Peyer's patch (tissue), 4 donors: ENCODE measurements around the gene AKAP13. TPM values are rescaled to one million over a fixed set of nuclear protein-coding genes. Genes with fewer than 3 reads are reported as not detected.
"Not testable (repeated sequence)": the region's sequence is repeated elsewhere in the genome, so short reads cannot be mapped to it uniquely, and the experiment has no call there.

Experiments
- DNase-seq, 3 donors: peaks; one replicate each; pipeline ENCODE4 v3.0.0-alpha.2; 2017 to 2019
- H3K27ac ChIP-seq, 4 donors: fragments of 200-600 bp; sonication (generic); one replicate each; pipeline ENCODE4 v1.5.1; 2016 to 2019
- H3K27me3 ChIP-seq, 2 donors: fragments of 200-600 bp; sonication (generic); one replicate each; pipeline ENCODE4 v1.5.1; 2019
- H3K36me3 ChIP-seq, 3 donors: fragments of 200-600 bp; sonication (generic); one replicate each; pipeline ENCODE4 v1.5.1; 2016 to 2019
- H3K4me1 ChIP-seq, 4 donors: fragments of 200-600 bp; sonication (generic); one replicate each; pipeline ENCODE4 v1.5.1; 2016 to 2019
- H3K4me3 ChIP-seq, 4 donors: fragments of 200-600 bp; sonication (generic); 1 replicate in 3 of 4; 2 replicates in 1 of 4; pipeline ENCODE4 v1.5.1; 2016 to 2019; ENCODE audit warnings: mild to moderate bottlenecking in 1 of 4
- H3K9me3 ChIP-seq, 4 donors: fragments of 200-600 bp; sonication (generic); one replicate each; pipeline ENCODE4 v1.5.1; 2016 to 2019; ENCODE audit warnings: mild to moderate bottlenecking in 1 of 4
- POLR2A ChIP-seq, 2 donors: fragments of 450-650 bp; IDR thresholded peaks; one replicate each; pipeline ENCODE4 v1.5.1; 2017; ENCODE audit warnings: antibody characterized with exemption in 2 of 2, mild to moderate bottlenecking in 2 of 2, moderate library complexity in 2 of 2
- total RNA-seq, 4 donors: library from RNA; depleted of rRNA; stranded (reverse); fragments of >200 nt; gene quantifications; one replicate each; pipeline ENCODE4 v1.1.0, GENCODE V29; 2016
- TF ChIP-seq, protein P1 (sequence below), 6 experiments: fragments of 450-650 bp in 4 of 6; fragments of 200-600 bp in 2 of 6; sonication (generic) in 1 of 6; IDR thresholded peaks; one replicate each; pipeline ENCODE4 v1.5.1; 2017 to 2019; ENCODE audit warnings: antibody characterized with exemption in 6 of 6, mild to moderate bottlenecking in 3 of 6, moderate library complexity in 1 of 6

The AKAP13 gene
- total RNA-seq, 4 donors from 2014 or later, result 166 to 742 (median 242) TPM

DNA sequence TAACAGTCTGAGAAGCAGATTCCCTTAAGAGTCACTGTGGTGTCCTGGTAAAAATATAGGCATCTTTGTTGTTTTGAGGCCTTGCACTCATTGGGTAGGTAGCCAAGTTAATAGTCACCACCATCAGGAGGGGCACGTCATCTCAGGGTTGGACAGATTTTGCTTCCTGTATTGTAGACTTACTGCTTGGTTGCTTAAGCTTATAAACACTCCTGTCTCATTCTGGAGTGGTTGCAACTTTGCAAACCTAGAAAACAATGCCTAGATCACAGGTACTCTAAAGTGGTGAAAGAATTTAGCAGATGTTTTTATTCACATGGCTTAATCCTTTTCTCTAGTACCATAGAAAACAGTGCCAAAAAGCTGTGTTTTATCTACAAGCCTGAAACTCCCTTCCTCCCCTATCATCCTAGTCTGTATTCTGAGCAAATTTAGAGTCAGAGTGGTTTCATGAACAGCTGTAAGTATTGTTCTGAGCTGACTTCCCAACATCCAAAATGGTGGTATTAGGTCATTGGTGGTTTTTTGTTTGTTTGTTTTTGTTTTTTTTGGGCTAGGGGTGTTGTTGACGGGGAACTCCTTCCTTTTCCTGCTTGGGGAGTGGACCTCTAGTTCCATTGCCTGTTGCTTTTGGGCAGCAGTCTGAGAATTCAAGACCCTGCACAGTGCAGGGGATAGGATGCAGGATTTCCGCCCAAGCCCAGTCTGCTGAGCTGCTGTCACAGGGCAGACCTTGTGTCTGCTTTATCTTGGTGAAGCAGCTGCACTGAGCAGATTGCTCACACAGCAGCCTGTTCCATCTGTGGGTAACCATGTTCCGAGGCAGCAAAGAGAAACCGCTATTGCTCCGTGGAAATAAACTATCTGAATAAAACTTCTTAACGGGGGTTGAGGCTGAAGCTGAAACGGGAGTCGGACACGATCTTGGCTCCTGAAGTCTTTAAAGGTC lies 202.0 kb downstream of the AKAP13 start:
- peak; percentile 24 to 46 for TF ChIP-seq POLR2A (IDR thresholded peaks at IDR 0.05)
- TF ChIP-seq, protein P1, sequence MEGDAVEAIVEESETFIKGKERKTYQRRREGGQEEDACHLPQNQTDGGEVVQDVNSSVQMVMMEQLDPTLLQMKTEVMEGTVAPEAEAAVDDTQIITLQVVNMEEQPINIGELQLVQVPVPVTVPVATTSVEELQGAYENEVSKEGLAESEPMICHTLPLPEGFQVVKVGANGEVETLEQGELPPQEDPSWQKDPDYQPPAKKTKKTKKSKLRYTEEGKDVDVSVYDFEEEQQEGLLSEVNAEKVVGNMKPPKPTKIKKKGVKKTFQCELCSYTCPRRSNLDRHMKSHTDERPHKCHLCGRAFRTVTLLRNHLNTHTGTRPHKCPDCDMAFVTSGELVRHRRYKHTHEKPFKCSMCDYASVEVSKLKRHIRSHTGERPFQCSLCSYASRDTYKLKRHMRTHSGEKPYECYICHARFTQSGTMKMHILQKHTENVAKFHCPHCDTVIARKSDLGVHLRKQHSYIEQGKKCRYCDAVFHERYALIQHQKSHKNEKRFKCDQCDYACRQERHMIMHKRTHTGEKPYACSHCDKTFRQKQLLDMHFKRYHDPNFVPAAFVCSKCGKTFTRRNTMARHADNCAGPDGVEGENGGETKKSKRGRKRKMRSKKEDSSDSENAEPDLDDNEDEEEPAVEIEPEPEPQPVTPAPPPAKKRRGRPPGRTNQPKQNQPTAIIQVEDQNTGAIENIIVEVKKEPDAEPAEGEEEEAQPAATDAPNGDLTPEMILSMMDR (IDR thresholded peaks at IDR 0.05), result no peak
- no peaks in the 10 kb centered on the region for H3K27me3 ChIP-seq
- peak overlapping the region; percentile 28 to 56 (median 42) for H3K4me3 ChIP-seq
- H3K27ac ChIP-seq, result peak overlapping the region; percentile 79 to 90 (median 88)
- H3K9me3 ChIP-seq, result no peaks in the 10 kb centered on the region
- DNase-seq, result peak; percentile 61 to 92 (median 79)
- peaks cover 0 to 26% (median 21%) of the 10 kb centered on the region in 4 donors for H3K4me1 ChIP-seq
- peaks cover 0 to 6% (median 0%) of the 10 kb centered on the region in 3 donors for H3K36me3 ChIP-seq

GRCh38 chr15:85583442-85583841 lies 203.0 kb downstream of the AKAP13 start:
- peak overlapping the region; percentile 28 to 56 (median 42) for H3K4me3 ChIP-seq
- peak overlapping the region; percentile 79 to 90 (median 88) for H3K27ac ChIP-seq
- peaks cover 0 to 12% (median 0%) of the 10 kb centered on the region in 3 donors for H3K36me3 ChIP-seq
- no peaks in the 10 kb centered on the region for H3K9me3 ChIP-seq
- TF ChIP-seq, protein P1 (IDR thresholded peaks at IDR 0.05), result no peak
- no peaks in the 10 kb centered on the region for H3K27me3 ChIP-seq
- peak in 1 of 3 donors; percentile 25 for DNase-seq
- H3K4me1 ChIP-seq, result peaks cover 0 to 29% (median 24%) of the 10 kb centered on the region in 4 donors

DNA sequence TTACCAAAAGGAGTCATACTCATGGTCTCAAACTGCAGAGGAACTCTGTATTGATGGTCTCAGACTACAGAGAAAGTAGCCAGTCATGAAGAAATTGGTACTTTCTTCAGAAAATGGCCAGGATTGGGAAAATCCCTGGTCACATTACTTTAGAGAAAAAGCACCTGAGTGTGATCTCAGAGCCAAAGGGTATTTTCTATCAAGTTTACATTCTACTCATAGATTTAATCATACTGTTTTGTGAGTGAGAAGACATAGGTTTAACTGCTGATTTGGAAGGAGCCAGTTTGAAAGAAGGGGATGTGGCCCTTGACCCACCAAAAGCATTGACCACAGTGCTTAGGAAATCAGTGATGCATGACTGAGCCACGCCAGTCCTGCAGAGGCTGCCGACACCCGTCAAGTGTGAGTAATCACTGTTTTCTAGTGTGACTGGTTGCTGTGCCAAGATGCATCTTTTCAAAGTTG lies 203.6 kb downstream of the AKAP13 start:
- H3K36me3 ChIP-seq, result peaks cover 0 to 12% (median 0%) of the 10 kb centered on the region in 3 donors
- no peaks in the 10 kb centered on the region for H3K27me3 ChIP-seq
- DNase-seq, result peak in 2 of 3 donors; percentile 60 to 85
- H3K27ac ChIP-seq, result peak overlapping the region; percentile 3 to 90 (median 83)
- H3K4me1 ChIP-seq, result peaks cover 0 to 34% (median 24%) of the 10 kb centered on the region in 4 donors
- no peaks in the 10 kb centered on the region for H3K9me3 ChIP-seq
- TF ChIP-seq POLR2A (IDR thresholded peaks at IDR 0.05), result no peak
- TF ChIP-seq, protein P1 (IDR thresholded peaks at IDR 0.05), result no peak
- H3K4me3 ChIP-seq, result peak overlapping the region; percentile 28 to 56 (median 42)

GRCh38 chr15:85584872-85585271 lies 204.5 kb downstream of the AKAP13 start:
- TF ChIP-seq POLR2A (IDR thresholded peaks at IDR 0.05), result no peak
- TF ChIP-seq, protein P1 (IDR thresholded peaks at IDR 0.05), result no peak
- peak overlapping the region in 2 of 4 donors; percentile 54 to 56 for H3K4me3 ChIP-seq
- peaks cover 0 to 12% (median 0%) of the 10 kb centered on the region in 3 donors for H3K36me3 ChIP-seq
- no peaks in the 10 kb centered on the region for H3K27me3 ChIP-seq
- H3K27ac ChIP-seq, result peak overlapping the region in 1 of 4 donors; percentile 25
- no peak for DNase-seq
- H3K4me1 ChIP-seq, result peaks cover 0 to 40% (median 24%) of the 10 kb centered on the region in 4 donors
- no peaks in the 10 kb centered on the region for H3K9me3 ChIP-seq

GRCh38 chr15:85586196-85586595 lies 205.8 kb downstream of the AKAP13 start:
- not testable (repeated sequence) for DNase-seq

More at GRCh38 chr15:85586196-85586595, 205.8 kb downstream of the AKAP13 start:
- Histone ChIP-seq H3K36me3 (peaks cover 0 to 12% (median 0%) of the 10 kb centered on the region in 3 donors), H3K4me1 (peaks cover 0 to 45% (median 14%) of the 10 kb centered on the region in 4 donors)
- H3K4me3 ChIP-seq, H3K27me3 ChIP-seq, H3K27ac ChIP-seq, H3K9me3 ChIP-seq: not testable (repeated sequence)
